GM19099 (cell line): ENCODE results near the gene GOLGA6L1.
"Not testable (repeated sequence)": the region's sequence is repeated elsewhere in the genome, so short reads cannot be mapped to it uniquely, and the experiment has no call there.

Experiments
- POLR2A ChIP-seq: IDR thresholded peaks from 3 replicates; pipeline ENCODE4 v1.6.1; 2011; ENCODE audit warnings: low read depth; ENCODE audit not compliant: insufficient read length; ENCODE audit errors: extremely low read depth

Gene GOLGA6L1, protein sequence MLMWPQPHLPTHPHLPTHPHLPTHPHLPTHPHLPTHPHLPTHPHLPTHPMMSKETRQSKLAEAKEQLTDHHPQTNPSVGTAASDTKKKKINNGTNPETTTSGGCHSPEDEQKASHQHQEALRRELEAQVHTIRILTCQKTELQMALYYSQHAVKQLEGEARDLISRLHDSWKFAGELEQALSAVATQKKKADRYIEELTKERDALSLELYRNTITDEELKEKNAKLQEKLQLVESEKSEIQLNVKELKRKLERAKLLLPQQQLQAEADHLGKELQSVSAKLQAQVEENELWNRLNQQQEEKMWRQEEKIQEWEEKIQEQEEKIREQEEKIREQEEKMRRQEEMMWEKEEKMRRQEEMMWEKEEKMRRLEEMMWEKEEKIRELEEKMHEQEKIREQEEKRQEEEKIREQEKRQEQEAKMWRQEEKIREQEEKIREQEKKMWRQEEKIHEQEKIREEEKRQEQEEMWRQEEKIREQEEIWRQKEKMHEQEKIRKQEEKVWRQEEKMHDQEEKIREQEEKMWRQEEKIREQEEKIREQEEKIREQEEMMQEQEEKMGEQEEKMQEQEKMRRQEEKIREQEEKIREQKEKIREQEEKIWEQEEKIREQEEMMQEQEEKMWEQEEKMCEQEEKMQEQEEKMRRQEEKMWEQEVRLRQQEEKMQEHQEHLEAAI

DNA sequence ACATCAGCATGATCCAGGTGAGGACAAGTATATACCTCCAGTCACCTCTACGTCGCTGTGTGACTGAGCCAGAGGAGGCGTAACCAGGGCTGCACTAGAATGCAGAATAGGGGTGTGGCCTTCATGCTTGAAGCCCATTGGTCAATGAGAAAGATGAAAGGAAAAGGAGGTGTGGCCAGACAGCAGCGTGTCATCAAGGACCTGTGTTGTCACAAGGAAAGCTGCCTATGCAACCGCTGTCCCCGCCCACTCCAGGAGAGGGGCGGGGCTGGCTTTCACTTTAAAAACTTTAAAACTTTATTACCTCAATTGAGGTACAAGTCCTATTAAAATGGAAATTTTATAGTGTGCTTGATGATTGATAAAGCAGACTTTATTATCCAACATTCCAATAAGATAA is at the start of gene GOLGA6L1:
Gene GOLGA6L1, minus strand, starts transcription at position 101 of the 400 bp plus-strand sequence. Its CDS starts 91 bp downstream, at position 10.
- not testable (repeated sequence) for TF ChIP-seq POLR2A

DNA sequence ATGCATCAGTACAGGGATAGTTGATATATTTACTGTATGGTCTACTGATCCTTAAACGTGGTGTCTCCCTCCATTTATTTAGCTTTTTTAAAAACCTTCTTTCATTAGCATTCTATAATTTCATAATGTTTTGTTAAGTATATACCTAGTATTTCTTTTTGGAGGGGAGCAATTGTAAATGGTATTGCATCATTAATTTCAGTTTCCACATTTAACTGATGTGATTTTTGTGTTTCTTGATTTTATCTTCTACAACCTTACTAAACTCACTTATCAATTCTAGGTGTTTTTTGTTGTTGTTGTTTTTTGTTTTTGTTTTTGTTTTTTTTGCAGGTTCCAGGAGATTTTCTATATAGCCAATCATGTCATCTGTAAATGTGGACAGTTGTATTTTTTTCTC is 18.4 kb downstream of the GOLGA6L1 start:
- TF ChIP-seq POLR2A: no peak

DNA sequence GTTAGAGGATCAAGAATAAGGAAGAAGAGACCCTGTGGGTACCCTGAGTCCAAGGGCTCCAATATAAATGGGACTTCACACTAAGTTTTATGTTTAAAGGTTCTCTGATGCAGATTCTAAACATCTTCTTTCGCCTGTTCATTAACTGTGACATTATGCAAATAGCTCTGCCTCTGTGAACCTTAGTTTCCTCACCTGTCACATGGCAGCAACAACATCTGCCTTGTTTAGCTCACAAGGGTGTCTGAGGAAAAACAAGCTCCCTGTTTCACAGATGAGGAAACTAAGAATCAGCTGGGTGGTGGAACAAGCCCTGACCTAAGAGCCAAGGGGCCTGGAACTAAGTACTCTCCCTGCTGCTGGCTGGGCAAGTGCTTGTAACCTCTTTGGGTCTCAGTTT is 40.8 kb downstream of the GOLGA6L1 start:
- no peak for TF ChIP-seq POLR2A

DNA sequence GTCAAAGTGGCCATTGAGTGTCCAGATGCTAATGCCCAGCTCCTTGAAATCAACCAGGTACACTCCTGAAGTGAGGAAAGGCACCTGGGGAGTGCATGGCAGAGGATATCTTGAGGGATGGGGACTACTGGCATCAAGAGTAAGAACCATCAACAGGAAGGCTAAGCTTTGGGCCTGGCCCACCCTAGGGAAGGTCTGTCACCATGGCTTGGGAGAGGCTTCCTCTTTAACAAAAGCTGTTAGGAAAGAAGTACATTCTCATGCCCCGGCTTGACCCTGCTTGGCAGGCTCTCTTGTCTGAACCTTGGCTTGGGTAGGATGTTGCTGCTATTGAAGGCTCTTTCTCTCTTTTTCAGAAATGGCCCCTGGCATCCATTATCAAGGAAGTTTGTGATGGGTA is 53.5 kb downstream of the GOLGA6L1 start:
- no peak for TF ChIP-seq POLR2A

DNA sequence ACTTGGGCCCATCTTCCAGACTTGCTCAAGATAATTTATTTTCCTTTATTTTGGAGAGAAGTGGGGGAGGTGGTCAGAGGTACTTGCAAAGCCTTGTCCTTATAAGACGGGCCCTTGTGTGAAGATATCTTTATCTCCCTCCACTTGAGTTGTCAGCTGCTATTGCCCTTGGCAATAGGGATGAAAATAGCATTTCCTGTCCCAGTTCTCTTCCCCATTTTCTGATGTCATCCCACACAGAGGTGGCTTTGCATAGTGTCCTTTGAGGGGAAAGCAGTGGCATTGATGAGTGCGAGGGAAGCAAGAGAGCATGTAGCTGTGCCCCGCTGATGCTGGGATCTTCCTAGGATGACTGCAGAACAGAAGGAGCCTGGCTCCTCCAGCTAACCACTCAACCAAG is 55.4 kb downstream of the GOLGA6L1 start:
- TF ChIP-seq POLR2A: no peak

DNA sequence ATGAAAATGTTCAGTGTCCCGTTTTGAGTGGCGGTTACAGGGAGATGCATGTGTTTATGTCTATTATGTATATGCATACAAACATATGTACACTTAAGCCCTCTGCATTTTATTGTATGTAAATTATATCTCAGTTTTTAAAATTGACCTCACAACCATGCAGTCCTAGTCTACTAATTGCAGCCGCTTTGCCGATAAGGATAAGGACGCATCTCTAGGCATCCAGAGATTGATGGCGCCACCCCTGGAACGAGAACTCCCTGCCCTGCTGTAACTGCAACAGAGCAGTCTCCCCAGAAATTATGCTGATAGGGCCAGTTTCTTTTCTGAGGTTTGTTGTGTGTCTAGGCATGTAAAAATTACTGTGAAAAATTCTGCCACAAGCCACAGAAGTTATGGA is 56.9 kb downstream of the GOLGA6L1 start:
- TF ChIP-seq POLR2A: no peak
